Activated B cell treated with CpG ODN at 0.5 μM for 24 hours (primary cell): ENCODE measurements around the gene RUVBL2. TPM values are rescaled to one million over a fixed set of nuclear protein-coding genes. Genes with fewer than 3 reads are reported as not detected.

Source experiments
- ATAC-seq: fragments of 200-7000 bp; cut with Tn5 transposase; one replicate; pipeline ENCODE4 v1.10.0; 2021; ENCODE audit warnings: low read depth, mild to moderate bottlenecking, moderate library complexity
- CTCF ChIA-PET: fragments of 350-600 bp; sonication (Branson Sonifier 250); formaldehyde crosslinking; loops from one replicate; lab custom pipeline; 2021; ENCODE audit warnings: antibody characterized with exemption; lab: Charles Lee
- POLR2A ChIA-PET: fragments of 350-600 bp; sonication (Branson Sonifier 250); formaldehyde crosslinking; loops from one replicate; lab custom pipeline; 2021; ENCODE audit warnings: antibody characterized with exemption; lab: Charles Lee
- DNase-seq: peaks from one replicate; pipeline ENCODE4 v3.0.0; 2022
- H3K27ac Mint-ChIP-seq: one replicate; pipeline ENCODE4 v1.8.0; 2020; ENCODE audit warnings: mixed read lengths
- H3K27me3 Mint-ChIP-seq: one replicate; pipeline ENCODE4 v1.8.0; 2021; ENCODE audit warnings: mixed read lengths
- H3K36me3 Mint-ChIP-seq: one replicate; pipeline ENCODE4 v1.8.0; 2021; ENCODE audit warnings: low read depth, mixed read lengths
- H3K4me1 Mint-ChIP-seq: one replicate; pipeline ENCODE4 v1.8.0; 2021; ENCODE audit warnings: mixed read lengths
- H3K4me3 Mint-ChIP-seq: one replicate; pipeline ENCODE4 v1.8.0; 2020; ENCODE audit warnings: mild to moderate bottlenecking, mixed read lengths
- H3K9me3 Mint-ChIP-seq: one replicate; pipeline ENCODE4 v1.8.0; 2020; ENCODE audit warnings: mixed read lengths
- CTCF ChIP-seq: fragments of 200-600 bp; IDR thresholded peaks from one replicate; pipeline ENCODE4 v1.8.0; 2022; ENCODE audit warnings: antibody characterized with exemption, mild to moderate bottlenecking
- intact Hi-C: fragments of 100-400 bp; cut with micrococcal nuclease; formaldehyde crosslinking; loops from one replicate; pipeline ENCODE4 v1.15.1; 2024
- total RNA-seq: library from RNA; stranded (reverse); gene quantifications from 2 replicates; pipeline ENCODE4 v1.2.3, GENCODE V29; 2022

Gene RUVBL2
- total RNA-seq, 1 donor from 2014 or later: 75.6 TPM

- ChIA-PET CTCF (interaction anchor here (1.1 to 1.7 kb wide), 2 partner anchors 16 to 19 kb away, joined by 3 to 6 read pairs; no protein-coding TSS in a partner anchor), POLR2A (interaction anchor here (0.6 to 4.0 kb wide), 10 partner anchors 8 to 116 kb away, joined by 3 to 43 read pairs (median 8); partner anchors contain the start of genes FTL, NUCB1, PPP1R15A and RUVBL2)
- Mint-ChIP-seq H3K4me1 (peaks cover 26% of the 10 kb centered on the region), H3K4me3 (peak within 1 kb of the TSS; percentile 91), H3K27me3 (no peaks in the 10 kb centered on the region), H3K36me3 (peaks cover 23% of the 10 kb centered on the region), H3K9me3 (no peaks in the 10 kb centered on the region), H3K27ac (peak within 1 kb of the TSS; percentile 87)
- intact Hi-C loops: loop anchor here (1.0 to 2.0 kb wide), 4 partner anchors 11 to 54 kb away; partner anchors contain the start of genes DHDH, FTL, GYS1 and NUCB1
- peak; percentile 93 for DNase-seq
- TF ChIP-seq CTCF: no peak
- peak; percentile 89 for ATAC-seq
These were observed 38.9 kb upstream of the RUVBL2 start, which contains the start of gene BAX for GRCh38 chr19:48954595-48955307. Gene BAX (plus strand): TSS chr19:48954875. CDS start chr19:48954929, 54 bp downstream.

DNA sequence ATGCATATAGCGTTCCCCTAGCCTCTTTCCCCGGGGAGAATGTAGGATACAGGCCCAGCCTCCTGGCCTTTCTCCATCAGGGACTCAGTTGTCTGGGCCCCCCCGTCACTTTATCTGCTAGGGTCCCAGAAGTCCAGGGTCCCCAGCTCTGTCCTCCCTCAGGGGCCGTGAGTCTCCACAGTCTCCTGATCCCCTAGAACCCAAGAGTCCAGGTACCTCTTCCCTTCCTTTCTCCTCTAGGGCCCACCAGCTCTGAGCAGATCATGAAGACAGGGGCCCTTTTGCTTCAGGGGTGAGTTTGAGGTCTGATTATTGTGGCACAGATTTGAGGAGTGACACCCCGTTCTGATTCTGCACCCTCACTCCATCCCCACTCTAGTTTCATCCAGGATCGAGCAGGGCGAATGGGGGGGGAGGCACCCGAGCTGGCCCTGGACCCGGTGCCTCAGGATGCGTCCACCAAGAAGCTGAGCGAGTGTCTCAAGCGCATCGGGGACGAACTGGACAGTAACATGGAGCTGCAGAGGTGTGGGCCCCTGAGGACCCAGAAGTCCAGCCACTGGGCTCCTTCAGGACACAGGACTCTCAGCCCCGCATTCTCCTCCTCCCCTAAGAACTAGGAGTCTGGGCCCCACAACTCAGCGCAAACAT lies 38.3 kb upstream of the RUVBL2 start:
- H3K27ac Mint-ChIP-seq: peak overlapping the region; percentile 70
- peaks cover 26% of the 10 kb centered on the region for H3K4me1 Mint-ChIP-seq
- TF ChIP-seq CTCF: no peak
- H3K9me3 Mint-ChIP-seq: no peaks in the 10 kb centered on the region
- ChIA-PET POLR2A (interaction anchor here (0.5 to 4.0 kb wide), 6 partner anchors 10 to 467 kb away, joined by 3 to 43 read pairs (median 6); partner anchors contain the start of genes FTL, NUCB1, PPP1R15A and RUVBL2), CTCF (interaction anchor here (1.7 kb wide), 1 partner anchor 15 kb away, joined by 6 read pairs; no protein-coding TSS in a partner anchor)
- H3K27me3 Mint-ChIP-seq: no peaks in the 10 kb centered on the region
- no peak for DNase-seq
- peaks cover 23% of the 10 kb centered on the region for H3K36me3 Mint-ChIP-seq
- intact Hi-C loops: loop anchor here (2.0 kb wide), 1 partner anchor 37 kb away; the partner anchor contains the start of genes GYS1 and RUVBL2
- peak overlapping the region; percentile 91 for H3K4me3 Mint-ChIP-seq
- no peak for ATAC-seq

GRCh38 chr19:48958006-48958405 lies 35.7 kb upstream of the RUVBL2 start:
- H3K9me3 Mint-ChIP-seq: no peaks in the 10 kb centered on the region
- no peaks in the 10 kb centered on the region for H3K27me3 Mint-ChIP-seq
- H3K36me3 Mint-ChIP-seq: peaks cover 32% of the 10 kb centered on the region
- ChIA-PET POLR2A (interaction anchor here (0.6 to 4.9 kb wide), 2 partner anchors 34 to 84 kb away, joined by 3 to 53 read pairs; partner anchors contain the start of gene PPP1R15A), CTCF (no interaction called here)
- H3K27ac Mint-ChIP-seq: peak overlapping the region; percentile 24
- TF ChIP-seq CTCF: no peak
- no peak overlapping the region for H3K4me3 Mint-ChIP-seq
- H3K4me1 Mint-ChIP-seq: peaks cover 44% of the 10 kb centered on the region
- intact Hi-C loops: no loop called here
- no peak for DNase-seq
- ATAC-seq: no peak

GRCh38 chr19:48959341-48960239 lies 34.1 kb upstream of the RUVBL2 start:
- Mint-ChIP-seq H3K4me3 (no peak overlapping the region), H3K27me3 (no peaks in the 10 kb centered on the region), H3K4me1 (peaks cover 56% of the 10 kb centered on the region), H3K27ac (no peak overlapping the region), H3K36me3 (peaks cover 32% of the 10 kb centered on the region), H3K9me3 (no peaks in the 10 kb centered on the region)
- ChIA-PET CTCF (interaction anchor here (0.7 to 1.9 kb wide), 2 partner anchors 11 kb away, joined by 3 to 5 read pairs; no protein-coding TSS in a partner anchor), POLR2A (interaction anchor here (0.6 to 4.9 kb wide), 5 partner anchors 15 to 595 kb away, joined by 3 to 53 read pairs (median 4); partner anchors contain the start of genes PPP1R15A and SYNGR4)
- no peak for TF ChIP-seq CTCF
- DNase-seq (no peak), ATAC-seq (no peak)
- intact Hi-C loops: no loop called here
